Spleen (tissue), 11 donors: ENCODE measurements around the gene MON1B. TPM values are rescaled to one million over a fixed set of nuclear protein-coding genes. Genes with fewer than 3 reads are reported as not detected.
A peak's percentile ranks its signal among the peaks of the same experiment; 100 is the strongest.
"Not testable (repeated sequence)": the region's sequence is repeated elsewhere in the genome, so short reads cannot be mapped to it uniquely, and the experiment has no call there.

Experiments used
- DNase-seq: peaks from one replicate; pipeline ENCODE4 v3.0.0-alpha.2; 2020
- H3K27ac ChIP-seq, 8 donors: fragments of 200-600 bp; sonication (generic) in 7 of 8; 1 replicate in 4 of 8; 2 replicates in 4 of 8; pipeline versions ENCODE4 v1.5.0 to v1.8.0; 2016 to 2021; ENCODE audit warnings: inconsistent platforms in 4 of 8, mild to moderate bottlenecking in 4 of 8, moderate library complexity in 1 of 8
- H3K27me3 ChIP-seq, 7 donors: fragments of 200-600 bp; sonication (generic) in 6 of 7; replicated peaks in 1 of 7; 1 replicate in 4 of 7; 2 replicates in 3 of 7; pipeline versions ENCODE4 v1.5.0 to v1.8.0; 2016 to 2021; ENCODE audit warnings: inconsistent platforms in 3 of 7, mild to moderate bottlenecking in 1 of 7
- H3K36me3 ChIP-seq, 6 donors: fragments of 200-600 bp; sonication (generic) in 5 of 6; 1 replicate in 4 of 6; 2 replicates in 2 of 6; pipeline versions ENCODE4 v1.5.0 to v1.8.0; 2016 to 2021; ENCODE audit warnings: inconsistent platforms in 2 of 6
- H3K4me1 ChIP-seq, 6 donors: fragments of 200-600 bp; sonication (generic) in 5 of 6; 1 replicate in 3 of 6; 2 replicates in 3 of 6; pipeline versions ENCODE4 v1.5.0 to v1.8.0; 2016 to 2021; ENCODE audit warnings: inconsistent platforms in 3 of 6
- H3K4me3 ChIP-seq, 8 donors: fragments of 200-600 bp; sonication (generic) in 7 of 8; 1 replicate in 4 of 8; 2 replicates in 4 of 8; pipeline versions ENCODE4 v1.5.0 to v1.8.0; 2016 to 2021; ENCODE audit warnings: inconsistent platforms in 4 of 8, mild to moderate bottlenecking in 4 of 8, moderate library complexity in 2 of 8
- H3K9me3 ChIP-seq, 8 donors: fragments of 200-600 bp; sonication (generic) in 7 of 8; 1 replicate in 4 of 8; 2 replicates in 4 of 8; pipeline versions ENCODE4 v1.5.0 to v1.8.0; 2016 to 2021; ENCODE audit warnings: inconsistent platforms in 4 of 8
- CTCF ChIP-seq, 11 experiments: fragments of 200-600 bp in 7 of 11; fragments of 450-650 bp in 4 of 11; sonication (generic) in 4 of 11; IDR thresholded peaks in 8 of 11; conservative IDR thresholded peaks in 3 of 11; 1 replicate in 7 of 11; 2 replicates in 4 of 11; pipeline versions ENCODE4 v1.4.0 to v1.8.0; 2016 to 2021; ENCODE audit warnings: antibody characterized with exemption in 11 of 11, inconsistent platforms in 4 of 11, mild to moderate bottlenecking in 1 of 11
- POLR2A ChIP-seq, 3 donors: fragments of 450-650 bp; IDR thresholded peaks; one replicate each; pipeline ENCODE4 v1.5.1; 2017; ENCODE audit warnings: antibody characterized with exemption in 3 of 3, mild to moderate bottlenecking in 1 of 3
- POLR2AphosphoS5 ChIP-seq, 3 donors: sonication (generic); formaldehyde crosslinking; IDR thresholded peaks; one replicate each; pipeline ENCODE4 v1.5.1; 2017; ENCODE audit warnings: antibody characterized with exemption in 3 of 3
- WGBS, 5 donors: extraction: QIAGEN DNeasy Blood & Tissue Kit in 3 of 5; methylation state at CpG; one replicate each; pipeline versions ENCODE4 v1.1.5 to v1.1.7; 2013 to 2018; 5-methylcytosine and 5-hydroxymethylcytosine counted together
- intact Hi-C: fragments of 100-400 bp; cut with DNase I; formaldehyde crosslinking; loops from one replicate; pipeline ENCODE4 v1.15.0; 2023; ENCODE audit warnings: low total_unique reads
- polyA plus RNA-seq, 3 donors: library from polyadenylated mRNA; stranded (reverse); fragments of 200-250 nt; gene quantifications; one replicate each; pipeline ENCODE4 v1.2.1, GENCODE V29; 2013
- total RNA-seq, 7 donors: library from RNA; depleted of rRNA in 3 of 7; stranded (reverse); fragments of >200 nt in 3 of 7; fragmentation: NEBNext Ultra II Directional in 4 of 7; extraction: Animal tissue kit (Norgen Biotek cat#: 25700) in 4 of 7; gene quantifications; one replicate each; pipeline versions ENCODE4 v1.1.0 to v1.2.1, GENCODE V29; 2016 to 2021
- donor health status: healthy with polysubstance abuse.
- donor health status: DM: no; HTN: no; CAD: no; lungs with moderate emphysema.
- donor health status: DM: no; HTN: no; CAD: no.
- donor health status: Bipolar disorder and iron deficiency.
- donor health status: healthy.
- donor health status: DM: no; HTN: no; CAD: no.
- donor health status: DM: yes; HTN: yes; CAD: no.

MON1B gene
- total and polyA plus RNA-seq, 10 donors: 7.5 to 71.0 (median 45.5) TPM

- no peak for DNase-seq
- Histone ChIP-seq H3K4me3 (no peak overlapping the region), H3K4me1 (peaks cover 0 to 8% (median 6%) of the 10 kb centered on the region in 6 donors), H3K9me3 (no peaks in the 10 kb centered on the region), H3K36me3 (no peaks in the 10 kb centered on the region), H3K27ac (no peak overlapping the region), H3K27me3 (peaks cover 0 to 41% (median 3%) of the 10 kb centered on the region in 7 donors)
- TF ChIP-seq POLR2AphosphoS5 (IDR thresholded peaks at IDR 0.05) (no peak), POLR2A (IDR thresholded peaks at IDR 0.05) (no peak)
- 26 to 35% (median 32%) methylated on average over 11 of the region's 11 CpGs for WGBS, 5 donors
- intact Hi-C loops: loop anchor here (5.0 kb wide), 1 partner anchor 348 kb away; no protein-coding TSS in a partner anchor
Measured at GRCh38 chr16:77234611-77235010, 43.6 kb downstream of the MON1B start.

- Histone ChIP-seq H3K27me3 (peaks cover 0 to 35% (median 3%) of the 10 kb centered on the region in 7 donors), H3K4me1 (peaks cover 0 to 8% (median 6%) of the 10 kb centered on the region in 6 donors), H3K27ac (no peak overlapping the region), H3K9me3 (no peaks in the 10 kb centered on the region), H3K36me3 (no peaks in the 10 kb centered on the region), H3K4me3 (peak overlapping the region in 1 of 8 donors; percentile 41)
- intact Hi-C loops: loop anchor here (5.0 kb wide), 1 partner anchor 346 kb away; no protein-coding TSS in a partner anchor
- peak; percentile 96 to 99 (median 98) for TF ChIP-seq CTCF (IDR thresholded peaks at IDR 0.05 in 8 of 11, conservative IDR thresholded peaks at IDR 0.05 in 3 of 11)
- TF ChIP-seq POLR2A (IDR thresholded peaks at IDR 0.05): no peak
- TF ChIP-seq POLR2AphosphoS5 (IDR thresholded peaks at IDR 0.05): peak in 1 of 3 donors; percentile 39
- DNase-seq: peak; percentile 94
- 1 to 4% (median 2%) methylated on average over 14 to 21 of the region's 21 CpGs for WGBS, 5 donors
Measured at GRCh38 chr16:77236063-77236511, 45.1 kb downstream of the MON1B start.

- Histone ChIP-seq H3K27me3 (peaks cover 0 to 29% (median 3%) of the 10 kb centered on the region in 7 donors), H3K9me3 (no peaks in the 10 kb centered on the region), H3K36me3 (no peaks in the 10 kb centered on the region), H3K4me1 (peaks cover 0 to 8% (median 6%) of the 10 kb centered on the region in 6 donors), H3K4me3 (no peak overlapping the region), H3K27ac (no peak overlapping the region)
- DNase-seq: no peak
- TF ChIP-seq CTCF (IDR thresholded peaks at IDR 0.05 in 8 of 11, conservative IDR thresholded peaks at IDR 0.05 in 3 of 11) (no peak), POLR2A (IDR thresholded peaks at IDR 0.05) (no peak), POLR2AphosphoS5 (IDR thresholded peaks at IDR 0.05) (no peak)
- WGBS, 5 donors: 75 to 86% (median 82%) methylated on average over 5 of the region's 5 CpGs
- intact Hi-C loops: loop anchor here (5.0 kb wide), 1 partner anchor 344 kb away; no protein-coding TSS in a partner anchor
Measured at GRCh38 chr16:77238593-77238992, 47.6 kb downstream of the MON1B start.

- H3K9me3 ChIP-seq, H3K27ac ChIP-seq, intact Hi-C loops, H3K27me3 ChIP-seq, H3K4me3 ChIP-seq, DNase-seq, H3K4me1 ChIP-seq, H3K36me3 ChIP-seq: not testable (repeated sequence)
- 87 to 95% (median 91%) methylated on average over 5 of the region's 5 CpGs for WGBS, 5 donors
Measured at GRCh38 chr16:77242471-77242870, 51.5 kb downstream of the MON1B start.

- no peaks in the 10 kb centered on the region for H3K27me3 ChIP-seq
- no peaks in the 10 kb centered on the region for H3K9me3 ChIP-seq
- H3K36me3 ChIP-seq: no peaks in the 10 kb centered on the region
- no peak overlapping the region for H3K4me3 ChIP-seq
- TF ChIP-seq POLR2A (IDR thresholded peaks at IDR 0.05) (no peak), POLR2AphosphoS5 (IDR thresholded peaks at IDR 0.05) (no peak), CTCF (IDR thresholded peaks at IDR 0.05 in 8 of 11, conservative IDR thresholded peaks at IDR 0.05 in 3 of 11) (no peak)
- H3K4me1 ChIP-seq: no peaks in the 10 kb centered on the region
- intact Hi-C loops: no loop called here
- DNase-seq: no peak
- no peak overlapping the region for H3K27ac ChIP-seq
- 67 to 81% (median 78%) methylated on average over 2 of the region's 2 CpGs for WGBS, 5 donors
Measured at GRCh38 chr16:77246150-77246549, 55.2 kb downstream of the MON1B start.
